GM12878 (cell line): ENCODE results near the gene CCND2. TPM values are rescaled to one million over a fixed set of nuclear protein-coding genes. Genes with fewer than 3 reads are reported as not detected.

ENCODE experiments used
- BMI1 ChIP-seq: fragments of 450-650 bp; IDR thresholded peaks from 2 replicates; pipeline ENCODE4 v1.6.1; 2016; ENCODE audit warnings: mild to moderate bottlenecking, moderate library complexity, borderline replicate concordance
- CBX3 ChIP-seq: fragments of 200-600 bp; sonication (generic); IDR thresholded peaks from 2 replicates; pipeline ENCODE4 v1.6.1; 2016; ENCODE audit warnings: low read depth, borderline replicate concordance
- CEBPB ChIP-seq, 2 experiments: fragments of 150-350 bp in 1 of 2; IDR thresholded peaks; 2 replicates each; pipeline ENCODE4 v1.6.1; 2012 to 2014; ENCODE audit warnings: low read depth in 2 of 2, low read length in 2 of 2, borderline replicate concordance in 1 of 2, inconsistent platforms in 1 of 2
- CTCF ChIP-seq, 3 experiments: IDR thresholded peaks in 2 of 3; conservative IDR thresholded peaks in 1 of 3; 2 replicates each; pipeline ENCODE4 v1.5.1; 2011; ENCODE audit warnings: low read depth in 3 of 3, low read length in 3 of 3, mild to moderate bottlenecking in 3 of 3, control low read depth in 2 of 3, moderate library complexity in 2 of 3, inconsistent platforms in 1 of 3, mixed read lengths in 1 of 3; ENCODE audit not compliant: control insufficient read depth in 2 of 3, insufficient read depth in 1 of 3; ENCODE audit errors: extremely low read depth in 1 of 3
- EED ChIP-seq: sonication (generic); IDR thresholded peaks from 2 replicates; pipeline ENCODE4 v1.6.1; 2016; ENCODE audit warnings: antibody characterized with exemption, low read depth
- EGR1 ChIP-seq, 2 experiments: IDR thresholded peaks; 1 replicate in 1 of 2; 2 replicates in 1 of 2; pipeline ENCODE4 v1.6.1; 2011 to 2012; ENCODE audit warnings: low read depth in 2 of 2, low read length in 2 of 2, borderline replicate concordance in 1 of 2, mild to moderate bottlenecking in 1 of 2, moderate library complexity in 1 of 2
- GABPA ChIP-seq: IDR thresholded peaks from 2 replicates; pipeline ENCODE4 v1.6.1; 2014; ENCODE audit warnings: antibody characterized with exemption, low read depth, mild to moderate bottlenecking, inconsistent platforms
- HDGF ChIP-seq: fragments of 450-650 bp; IDR thresholded peaks from 2 replicates; pipeline ENCODE4 v1.6.1; 2016; ENCODE audit warnings: antibody characterized with exemption
- KLF5 ChIP-seq: fragments of 450-650 bp; IDR thresholded peaks from 2 replicates; pipeline ENCODE4 v1.6.1; 2014; ENCODE audit warnings: mild to moderate bottlenecking; ENCODE audit not compliant: partially characterized antibody
- PAX5 ChIP-seq: IDR thresholded peaks from 2 replicates; pipeline ENCODE4 v1.6.1; 2011; ENCODE audit warnings: low read depth, low read length, borderline replicate concordance
- RAD21 ChIP-seq: IDR thresholded peaks from 2 replicates; pipeline ENCODE4 v1.6.1; 2011; ENCODE audit warnings: mild to moderate bottlenecking, low read depth, low read length, moderate library complexity; ENCODE audit not compliant: insufficient read depth
- SMAD1 ChIP-seq: fragments of 450-650 bp; IDR thresholded peaks from 2 replicates; pipeline ENCODE4 v1.6.1; 2018; ENCODE audit warnings: mild to moderate bottlenecking, low read depth; ENCODE audit not compliant: partially characterized antibody
- SPI1 ChIP-seq: IDR thresholded peaks from 2 replicates; pipeline ENCODE4 v1.6.1; 2011; ENCODE audit warnings: low read depth, mild to moderate bottlenecking, low read length, moderate library complexity, borderline replicate concordance; ENCODE audit not compliant: insufficient read depth
- SREBF1 ChIP-seq: IDR thresholded peaks from 2 replicates; pipeline ENCODE4 v1.6.1; 2012; ENCODE audit warnings: mild to moderate bottlenecking, low read length
- STAT1 ChIP-seq: fragments of 450-650 bp; conservative IDR thresholded peaks from 2 replicates; pipeline ENCODE4 v1.6.1; 2014; ENCODE audit warnings: antibody characterized with exemption, mild to moderate bottlenecking
- WRNIP1 ChIP-seq: IDR thresholded peaks from 2 replicates; pipeline ENCODE4 v1.6.1; 2011; ENCODE audit warnings: low read depth, low read length, improper control_type of control experiment, borderline replicate concordance
- ZNF217 ChIP-seq: fragments of 450-650 bp; IDR thresholded peaks from 2 replicates; pipeline ENCODE4 v1.6.1; 2017; ENCODE audit warnings: antibody characterized with exemption, mild to moderate bottlenecking
- polyA plus RNA-seq, 11 experiments: library from polyadenylated mRNA; depleted of rRNA in 4 of 11; unstranded in 6 of 11; stranded (reverse) in 5 of 11; fragments of >200 nt; fragmentation: Nextera tagmentation in 4 of 11; fragmentation: Illumina TruSeq in 1 of 11; extraction: Ambion mirVana in 4 of 11; extraction: Trizol in 1 of 11; gene quantifications; 1 replicate in 1 of 11; 2 replicates in 10 of 11; pipeline versions ENCODE4 v1.2.1 to v1.2.3, GENCODE V29; 2011 to 2016; ENCODE audit warnings: inconsistent platforms in 2 of 11, missing spikeins in 2 of 11, low read depth in 1 of 11
- total RNA-seq, 4 experiments: library from RNA; depleted of rRNA in 3 of 4; stranded (reverse); fragments of >200 nt in 3 of 4; fragmentation: Illumina TruSeq in 1 of 4; extraction: Trizol in 1 of 4; gene quantifications; 2 replicates each; pipeline versions ENCODE4 v1.2.1 to v1.2.3, GENCODE V29; 2013 to 2021
- TF ChIP-seq, protein P1 (sequence below): IDR thresholded peaks from 2 replicates; pipeline ENCODE4 v1.6.1; 2011; ENCODE audit warnings: borderline replicate concordance, low read depth, mild to moderate bottlenecking, moderate library complexity, mixed read lengths, low read length; ENCODE audit not compliant: insufficient read depth; ENCODE audit errors: extremely low read length
- TF ChIP-seq, protein P2 (sequence below): fragments of 450-650 bp; IDR thresholded peaks from 2 replicates; pipeline ENCODE4 v1.6.1; 2017; ENCODE audit warnings: mild to moderate bottlenecking, moderate library complexity
- TF ChIP-seq, protein P3 (sequence below): IDR thresholded peaks from 2 replicates; pipeline ENCODE4 v1.6.1; 2012; ENCODE audit warnings: low read depth, low read length, improper control_type of control experiment

Gene CCND2
- total and polyA plus RNA-seq, 10 of the 15 experiments (the other 5 are each of a cell fraction or from before 2014, with no cell fraction given): 30.1 to 263 (median 152) TPM

DNA sequence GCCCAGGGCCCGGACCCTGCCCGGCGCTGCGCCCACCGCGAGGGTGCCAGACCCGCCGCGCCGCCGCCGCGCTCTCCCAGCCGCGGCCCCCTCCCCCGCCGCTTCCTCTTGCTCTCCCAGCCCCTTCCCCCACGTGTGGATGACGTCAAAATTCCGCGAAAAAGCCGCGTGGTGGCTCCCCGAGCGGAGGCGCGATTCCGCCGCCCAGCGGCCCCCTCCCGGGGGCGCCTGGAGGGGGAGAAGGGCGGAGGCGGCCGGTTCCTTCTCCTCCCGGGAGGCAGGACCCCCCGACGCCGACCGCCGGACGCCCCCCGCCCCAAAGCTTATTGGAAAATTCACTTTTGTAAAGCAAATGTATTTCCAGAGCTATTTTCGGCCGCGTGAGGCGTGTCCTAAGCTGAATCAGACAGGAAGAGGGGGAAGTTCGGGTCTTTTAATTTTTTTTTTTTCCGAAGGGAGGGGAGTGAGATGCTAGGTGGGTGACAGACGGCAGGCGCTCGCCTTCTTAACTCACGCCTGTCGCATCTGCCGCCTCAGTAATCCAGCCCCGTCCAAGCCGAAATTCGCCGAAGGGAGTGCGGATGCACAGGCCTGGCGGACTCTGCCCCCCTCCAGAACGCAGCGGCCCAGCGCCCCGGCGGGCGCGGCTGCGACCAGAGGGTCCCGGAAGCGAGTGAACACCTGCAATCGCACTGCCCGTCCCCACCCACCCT is 4.1 kb upstream of the CCND2 start (continued):
- TF ChIP-seq, protein P1, sequence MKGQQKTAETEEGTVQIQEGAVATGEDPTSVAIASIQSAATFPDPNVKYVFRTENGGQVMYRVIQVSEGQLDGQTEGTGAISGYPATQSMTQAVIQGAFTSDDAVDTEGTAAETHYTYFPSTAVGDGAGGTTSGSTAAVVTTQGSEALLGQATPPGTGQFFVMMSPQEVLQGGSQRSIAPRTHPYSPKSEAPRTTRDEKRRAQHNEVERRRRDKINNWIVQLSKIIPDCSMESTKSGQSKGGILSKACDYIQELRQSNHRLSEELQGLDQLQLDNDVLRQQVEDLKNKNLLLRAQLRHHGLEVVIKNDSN: peak; percentile 68
- TF ChIP-seq CTCF (IDR thresholded peaks at IDR 0.05 in 2 of 3, conservative IDR thresholded peaks at IDR 0.05 in 1 of 3; ENCODE audit: control insufficient read depth in 2 of 3, extremely low read depth in 1 of 3, insufficient read depth in 1 of 3, low read depth in 3 of 3, low read length in 3 of 3) (peak; percentile 20 to 59 (median 33); a peak in 5 of 6 replicates), SMAD1 (no peak), HDGF (no peak), WRNIP1 (no peak), EED (peak; percentile 25; the same call in 1 of the 2 replicates), RAD21 (peak; percentile 46), GABPA (peak; percentile 34; the same call in 1 of the 2 replicates), BMI1 (no peak), PAX5 (0 out of 2 replicates have a peak, but pooled peaks have one; percentile 31), CEBPB (IDR thresholded peaks at IDR 0.05; ENCODE audit: borderline replicate concordance in 1 of 2, low read depth in 2 of 2, low read length in 2 of 2) (no peak), STAT1 (0 out of 2 replicates have a peak, but pooled peaks have one; percentile 58), SREBF1 (no peak), KLF5 (no peak), CBX3 (no peak), ZNF217 (peak; percentile 62; the same call in 1 of the 2 replicates), SPI1 (peak; percentile 19; the same call in 1 of the 2 replicates), EGR1 (IDR thresholded peaks at IDR 0.05; ENCODE audit: borderline replicate concordance in 1 of 2, low read depth in 2 of 2, low read length in 2 of 2) (peak in 1 of 2 experiments; percentile 64; a peak in 1 of 3 replicates)
- TF ChIP-seq, protein P2, sequence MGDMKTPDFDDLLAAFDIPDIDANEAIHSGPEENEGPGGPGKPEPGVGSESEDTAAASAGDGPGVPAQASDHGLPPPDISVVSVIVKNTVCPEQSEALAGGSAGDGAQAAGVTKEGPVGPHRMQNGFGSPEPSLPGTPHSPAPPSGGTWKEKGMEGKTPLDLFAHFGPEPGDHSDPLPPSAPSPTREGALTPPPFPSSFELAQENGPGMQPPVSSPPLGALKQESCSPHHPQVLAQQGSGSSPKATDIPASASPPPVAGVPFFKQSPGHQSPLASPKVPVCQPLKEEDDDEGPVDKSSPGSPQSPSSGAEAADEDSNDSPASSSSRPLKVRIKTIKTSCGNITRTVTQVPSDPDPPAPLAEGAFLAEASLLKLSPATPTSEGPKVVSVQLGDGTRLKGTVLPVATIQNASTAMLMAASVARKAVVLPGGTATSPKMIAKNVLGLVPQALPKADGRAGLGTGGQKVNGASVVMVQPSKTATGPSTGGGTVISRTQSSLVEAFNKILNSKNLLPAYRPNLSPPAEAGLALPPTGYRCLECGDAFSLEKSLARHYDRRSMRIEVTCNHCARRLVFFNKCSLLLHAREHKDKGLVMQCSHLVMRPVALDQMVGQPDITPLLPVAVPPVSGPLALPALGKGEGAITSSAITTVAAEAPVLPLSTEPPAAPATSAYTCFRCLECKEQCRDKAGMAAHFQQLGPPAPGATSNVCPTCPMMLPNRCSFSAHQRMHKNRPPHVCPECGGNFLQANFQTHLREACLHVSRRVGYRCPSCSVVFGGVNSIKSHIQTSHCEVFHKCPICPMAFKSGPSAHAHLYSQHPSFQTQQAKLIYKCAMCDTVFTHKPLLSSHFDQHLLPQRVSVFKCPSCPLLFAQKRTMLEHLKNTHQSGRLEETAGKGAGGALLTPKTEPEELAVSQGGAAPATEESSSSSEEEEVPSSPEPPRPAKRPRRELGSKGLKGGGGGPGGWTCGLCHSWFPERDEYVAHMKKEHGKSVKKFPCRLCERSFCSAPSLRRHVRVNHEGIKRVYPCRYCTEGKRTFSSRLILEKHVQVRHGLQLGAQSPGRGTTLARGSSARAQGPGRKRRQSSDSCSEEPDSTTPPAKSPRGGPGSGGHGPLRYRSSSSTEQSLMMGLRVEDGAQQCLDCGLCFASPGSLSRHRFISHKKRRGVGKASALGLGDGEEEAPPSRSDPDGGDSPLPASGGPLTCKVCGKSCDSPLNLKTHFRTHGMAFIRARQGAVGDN: peak; percentile 57
- TF ChIP-seq, protein P3, sequence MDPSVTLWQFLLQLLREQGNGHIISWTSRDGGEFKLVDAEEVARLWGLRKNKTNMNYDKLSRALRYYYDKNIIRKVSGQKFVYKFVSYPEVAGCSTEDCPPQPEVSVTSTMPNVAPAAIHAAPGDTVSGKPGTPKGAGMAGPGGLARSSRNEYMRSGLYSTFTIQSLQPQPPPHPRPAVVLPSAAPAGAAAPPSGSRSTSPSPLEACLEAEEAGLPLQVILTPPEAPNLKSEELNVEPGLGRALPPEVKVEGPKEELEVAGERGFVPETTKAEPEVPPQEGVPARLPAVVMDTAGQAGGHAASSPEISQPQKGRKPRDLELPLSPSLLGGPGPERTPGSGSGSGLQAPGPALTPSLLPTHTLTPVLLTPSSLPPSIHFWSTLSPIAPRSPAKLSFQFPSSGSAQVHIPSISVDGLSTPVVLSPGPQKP: no peak
